Panc1 (cell line): ENCODE data around the gene GPR156. TPM values are rescaled to one million over a fixed set of nuclear protein-coding genes. Genes with fewer than 3 reads are reported as not detected.

Source experiments
- ATAC-seq: fragments of 200-7000 bp; cut with Tn5 transposase; 2 replicates; pipeline ENCODE4 v1.9.1; 2020; ENCODE audit warnings: mild to moderate bottlenecking, moderate library complexity
- BruUV-seq: library from RNA; stranded (reverse); fragments of 400-500 nt; replicated peaks from 2 replicates; lab custom pipeline; 2021; lab: Mats Ljungman, UMichigan
- CTCF ChIA-PET: fragments of 300-600 bp; sonication (Branson Sonifier 250); formaldehyde crosslinking; loops from one replicate; lab custom pipeline; 2022; ENCODE audit warnings: antibody characterized with exemption; lab: Charles Lee
- POLR2A ChIA-PET: fragments of 300-600 bp; sonication (Branson Sonifier 250); formaldehyde crosslinking; loops from one replicate; lab custom pipeline; 2022; ENCODE audit warnings: antibody characterized with exemption; lab: Charles Lee
- DNase-seq: peaks from one replicate; pipeline ENCODE4 v3.0.0-alpha.2; 2010; ENCODE audit warnings: low read depth, low spot score
- H3K27ac ChIP-seq: 2 replicates; pipeline ENCODE4 v1.5.1; 2011; ENCODE audit warnings: mild to moderate bottlenecking, low read length, inconsistent platforms
- H3K27me3 ChIP-seq: fragments of 200-500 bp; sonication (Bioruptor generic); 2 replicates; pipeline ENCODE4 v1.6.0; 2014; ENCODE audit warnings: low read length, inconsistent platforms; ENCODE audit not compliant: control insufficient read depth, insufficient read depth
- H3K36me3 ChIP-seq: fragments of 200-500 bp; sonication (Bioruptor generic); 2 replicates; pipeline ENCODE4 v1.5.1; 2014; ENCODE audit warnings: inconsistent platforms, mild to moderate bottlenecking, low read length, moderate library complexity; ENCODE audit not compliant: control insufficient read depth, insufficient read depth
- H3K4me1 ChIP-seq: 2 replicates; pipeline ENCODE4 v1.5.1; 2011; ENCODE audit warnings: inconsistent platforms, mild to moderate bottlenecking, low read length, moderate library complexity; ENCODE audit not compliant: control insufficient read depth, insufficient read depth
- H3K4me3 ChIP-seq, 2 experiments: 2 replicates each; pipeline ENCODE4 v1.5.1; 2011 to 2012; ENCODE audit warnings: low read depth in 2 of 2, low read length in 2 of 2, mild to moderate bottlenecking in 2 of 2, inconsistent platforms in 1 of 2, moderate library complexity in 1 of 2
- H3K9me3 ChIP-seq: fragments of 200-500 bp; sonication (Bioruptor generic); 2 replicates; pipeline ENCODE4 v1.5.1; 2014; ENCODE audit warnings: low read depth, mild to moderate bottlenecking, inconsistent platforms, low read length, moderate library complexity; ENCODE audit not compliant: control insufficient read depth, insufficient read depth
- CTCF ChIP-seq: fragments of 450-650 bp; IDR thresholded peaks from 2 replicates; pipeline ENCODE4 v1.5.1; 2017; ENCODE audit warnings: mild to moderate bottlenecking
- POLR2AphosphoS5 ChIP-seq: IDR thresholded peaks from 2 replicates; pipeline ENCODE4 v1.6.1; 2012; ENCODE audit warnings: mild to moderate bottlenecking, low read depth, low read length, moderate library complexity
- REST ChIP-seq, 2 experiments: IDR thresholded peaks; 2 replicates each; pipeline ENCODE4 v1.6.1; 2011 to 2012; ENCODE audit warnings: low read depth in 2 of 2, control low read depth in 1 of 2, low read length in 1 of 2, mild to moderate bottlenecking in 1 of 2, moderate library complexity in 1 of 2; ENCODE audit not compliant: insufficient read depth in 1 of 2
- SIN3A ChIP-seq: IDR thresholded peaks from 2 replicates; pipeline ENCODE4 v1.6.1; 2012; ENCODE audit warnings: low read depth, mild to moderate bottlenecking, low read length, moderate library complexity, borderline replicate concordance; ENCODE audit not compliant: insufficient read depth
- TCF7L2 ChIP-seq: IDR thresholded peaks from 2 replicates; pipeline ENCODE4 v1.6.1; 2011; ENCODE audit warnings: mild to moderate bottlenecking, low read depth, low read length, inconsistent platforms
- in situ Hi-C: cut with HindIII; loops from 2 replicates; pipeline ENCODE4 v1.10.0; 2016; ENCODE audit warnings: low sequenced_read_pairs, low pct_unique_long_range_greater_than_20kb
- intact Hi-C: fragments of 100-400 bp; cut with micrococcal nuclease; formaldehyde crosslinking; loops from one replicate; pipeline ENCODE4 v1.10.0; 2022; ENCODE audit not compliant: unreplicated experiment
- total RNA-seq: library from RNA; stranded (reverse); gene quantifications from one replicate; pipeline ENCODE4 v1.2.1, GENCODE V29; 2021; ENCODE audit not compliant: unreplicated experiment

Gene GPR156
- total RNA-seq, 1 experiment from 2014 or later, result 0.39 TPM

- DNase-seq, result no peak
- Histone ChIP-seq H3K27ac (no peak overlapping the region), H3K4me1 (no peaks in the 10 kb centered on the region), H3K9me3 (no peaks in the 10 kb centered on the region), H3K4me3 (no peak overlapping the region), H3K27me3 (no peaks in the 10 kb centered on the region), H3K36me3 (no peaks in the 10 kb centered on the region)
- in situ Hi-C loops, result no loop called here
- no TSS peak for BruUV-seq
- ChIA-PET CTCF (no interaction called here), POLR2A (no interaction called here)
- ATAC-seq, result no peak
- TF ChIP-seq SIN3A, result no peak
- TF ChIP-seq TCF7L2, result no peak
- TF ChIP-seq REST (IDR thresholded peaks at IDR 0.05; ENCODE audit: insufficient read depth in 1 of 2, low read depth in 2 of 2, low read length in 1 of 2), result no peak
- no peak for TF ChIP-seq POLR2AphosphoS5
- no peak for TF ChIP-seq CTCF
- intact Hi-C loops, result no loop called here
Measured at GRCh38 chr3:120119846-120120510, 165.0 kb downstream of the GPR156 start.

Other genes with a start within 250 kb of the GPR156 start
- gene GSK3B, start 190.8 kb downstream of the GPR156 start, total RNA-seq, result 35.3 TPM
- gene LRRC58, start 64.1 kb upstream of the GPR156 start, total RNA-seq, result 29.5 TPM
- 9.2 TPM for gene FSTL1, start 165.8 kb upstream of the GPR156 start, total RNA-seq